Tibial artery (tissue), 4 donors: ENCODE results near the gene CARS2.
"Not testable (repeated sequence)": the region's sequence is repeated elsewhere in the genome, so short reads cannot be mapped to it uniquely, and the experiment has no call there.

Experiments used
- DNase-seq, 2 donors: peaks; one replicate each; pipeline ENCODE4 v3.0.0-alpha.2; 2019
- H3K27ac ChIP-seq, 2 donors: fragments of 200-600 bp; sonication (generic) in 1 of 2; 1 replicate in 1 of 2; 2 replicates in 1 of 2; pipeline ENCODE4 v1.5.1; 2018 to 2019; ENCODE audit warnings: mild to moderate bottlenecking in 1 of 2
- H3K27me3 ChIP-seq, 2 donors: fragments of 200-600 bp; sonication (generic) in 1 of 2; one replicate each; pipeline versions ENCODE4 v1.5.1 to v1.6.0; 2016 to 2019
- H3K36me3 ChIP-seq, 3 donors: fragments of 200-600 bp; sonication (generic) in 2 of 3; one replicate each; pipeline ENCODE4 v1.5.1; 2016 to 2019; ENCODE audit warnings: mild to moderate bottlenecking in 2 of 3
- H3K4me1 ChIP-seq, 4 donors: fragments of 200-600 bp; sonication (generic) in 2 of 4; 1 replicate in 3 of 4; 2 replicates in 1 of 4; pipeline ENCODE4 v1.5.1; 2016 to 2019
- H3K4me3 ChIP-seq, 2 donors: fragments of 200-600 bp; sonication (generic) in 1 of 2; 1 replicate in 1 of 2; 2 replicates in 1 of 2; pipeline ENCODE4 v1.5.1; 2018 to 2019; ENCODE audit warnings: mild to moderate bottlenecking in 2 of 2
- H3K9me3 ChIP-seq, 3 donors: fragments of 200-600 bp; sonication (generic) in 1 of 3; one replicate each; pipeline ENCODE4 v1.5.1; 2016 to 2019
- CTCF ChIP-seq, 2 experiments: fragments of 200-600 bp in 1 of 2; fragments of 450-650 bp in 1 of 2; IDR thresholded peaks; one replicate each; pipeline ENCODE4 v1.5.1; 2017 to 2019; ENCODE audit warnings: antibody characterized with exemption in 2 of 2, mild to moderate bottlenecking in 1 of 2, moderate library complexity in 1 of 2
- intact Hi-C: fragments of 100-400 bp; cut with DNase I; formaldehyde crosslinking; loops from one replicate; pipeline ENCODE4 v1.15.0; 2023; ENCODE audit warnings: low total_unique reads

The CARS2 gene

GRCh38 chr13:110699148-110700145 lies 6.5 kb downstream of the CARS2 start:
- Histone ChIP-seq H3K36me3 (peaks cover 46 to 74% (median 55%) of the 10 kb centered on the region in 3 donors), H3K9me3 (no peaks in the 10 kb centered on the region), H3K27ac (no peak overlapping the region), H3K27me3 (no peaks in the 10 kb centered on the region), H3K4me1 (peaks cover 0 to 26% (median 18%) of the 10 kb centered on the region in 4 donors), H3K4me3 (no peak overlapping the region)
- no peak for DNase-seq
- intact Hi-C loops: no loop called here
- no peak for TF ChIP-seq CTCF (IDR thresholded peaks at IDR 0.05)

DNA sequence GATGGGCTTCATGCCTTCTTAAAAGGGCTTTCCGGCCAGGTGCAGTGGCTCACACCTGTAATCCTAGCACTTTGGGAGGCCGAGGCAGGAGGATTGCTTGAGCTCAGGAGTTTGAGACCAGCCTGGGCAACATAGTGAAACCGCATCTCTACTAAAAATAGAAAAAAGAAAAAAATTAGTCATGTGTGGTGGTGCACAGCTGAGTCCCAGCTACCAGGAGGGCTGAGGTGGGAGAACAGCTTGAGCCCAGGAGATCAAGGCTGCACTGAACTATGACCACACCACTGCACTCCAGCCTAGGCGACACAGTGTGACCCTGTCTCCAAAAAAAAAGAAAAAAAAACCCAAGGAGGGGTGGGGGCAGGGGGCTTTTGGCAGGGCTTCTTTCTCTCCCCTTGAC lies 7.2 kb downstream of the CARS2 start:
- H3K36me3 ChIP-seq: peaks cover 53 to 81% (median 55%) of the 10 kb centered on the region in 3 donors
- H3K27me3 ChIP-seq: no peaks in the 10 kb centered on the region
- H3K9me3 ChIP-seq: no peaks in the 10 kb centered on the region
- intact Hi-C loops: no loop called here
- H3K4me1 ChIP-seq: peaks cover 0 to 19% (median 14%) of the 10 kb centered on the region in 4 donors
- DNase-seq: no peak
- no peak overlapping the region for H3K27ac ChIP-seq
- TF ChIP-seq CTCF (IDR thresholded peaks at IDR 0.05): no peak
- no peak overlapping the region for H3K4me3 ChIP-seq

DNA sequence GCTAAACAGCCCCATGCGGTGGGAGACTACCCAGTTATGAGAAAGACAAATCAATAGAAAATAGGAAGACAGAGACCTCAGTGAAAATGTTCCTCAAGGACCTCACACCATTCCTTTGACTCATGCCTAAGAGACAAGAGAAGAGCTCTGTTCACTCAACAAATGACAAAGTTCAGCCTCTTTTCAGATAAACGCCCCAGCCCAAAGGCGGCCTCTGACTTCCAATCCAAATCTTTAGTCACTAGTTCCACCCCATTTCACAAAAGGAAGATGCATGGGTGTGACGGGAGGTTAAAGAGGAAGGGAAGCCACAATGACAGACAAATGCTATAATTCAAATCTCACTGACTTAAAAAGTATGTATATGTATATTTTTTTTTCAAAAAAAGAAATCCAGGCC lies 8.1 kb downstream of the CARS2 start:
- no peak for DNase-seq
- H3K36me3 ChIP-seq: peaks cover 55 to 80% (median 56%) of the 10 kb centered on the region in 3 donors
- intact Hi-C loops: no loop called here
- H3K9me3 ChIP-seq: no peaks in the 10 kb centered on the region
- H3K27ac ChIP-seq: no peak overlapping the region
- H3K4me3 ChIP-seq: no peak overlapping the region
- no peaks in the 10 kb centered on the region for H3K27me3 ChIP-seq
- peaks cover 0 to 10% (median 7%) of the 10 kb centered on the region in 4 donors for H3K4me1 ChIP-seq
- TF ChIP-seq CTCF (IDR thresholded peaks at IDR 0.05): no peak

DNA sequence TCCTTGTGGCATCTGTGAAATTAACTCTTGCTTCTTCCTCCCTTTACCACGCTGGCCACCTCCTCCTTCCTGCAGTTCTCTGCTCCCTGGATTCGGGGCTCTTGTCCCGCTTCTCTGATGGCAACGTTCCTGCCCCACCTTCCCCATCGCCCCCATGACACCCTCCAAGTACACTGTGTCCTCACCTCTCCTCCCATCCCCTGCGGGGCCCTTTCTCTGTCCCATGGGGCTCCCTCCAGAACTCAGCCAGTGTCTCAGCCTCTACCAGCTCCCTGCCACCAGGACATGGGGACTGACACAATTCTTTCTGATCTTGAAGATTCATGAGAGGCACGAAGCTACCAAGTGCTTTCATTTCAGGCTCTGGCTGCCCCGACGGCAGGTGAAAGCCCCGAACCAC lies 9.1 kb downstream of the CARS2 start:
- no peak for TF ChIP-seq CTCF (IDR thresholded peaks at IDR 0.05)
- no peak for DNase-seq
- peaks cover 56 to 76% (median 61%) of the 10 kb centered on the region in 3 donors for H3K36me3 ChIP-seq
- H3K27ac ChIP-seq: no peak overlapping the region
- H3K9me3 ChIP-seq: no peaks in the 10 kb centered on the region
- H3K4me1 ChIP-seq: no peaks in the 10 kb centered on the region
- intact Hi-C loops: no loop called here
- H3K27me3 ChIP-seq: no peaks in the 10 kb centered on the region
- H3K4me3 ChIP-seq: no peak overlapping the region

DNA sequence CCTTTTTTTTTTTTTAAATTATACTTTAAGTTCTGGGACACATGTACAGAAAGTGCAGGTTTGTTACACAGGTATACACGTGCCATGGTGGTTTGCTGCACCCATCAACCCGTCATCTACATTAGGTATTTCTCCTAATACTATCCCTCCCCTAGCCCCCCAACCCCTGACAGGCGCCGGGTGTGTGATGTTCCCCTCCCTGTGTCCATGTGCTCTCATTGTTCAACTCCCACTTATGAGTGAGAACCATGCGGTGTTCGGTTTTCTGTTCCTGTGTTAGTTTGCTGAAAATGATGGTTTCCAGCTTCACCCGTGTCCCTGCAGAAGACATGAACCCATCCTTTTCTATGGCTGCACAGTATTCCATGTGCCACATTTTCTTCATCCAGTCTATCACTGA lies 10.1 kb downstream of the CARS2 start:
- H3K27me3 ChIP-seq, H3K27ac ChIP-seq, intact Hi-C loops, H3K9me3 ChIP-seq, H3K4me1 ChIP-seq, H3K4me3 ChIP-seq, DNase-seq: not testable (repeated sequence)
- peaks cover 49 to 73% (median 53%) of the 10 kb centered on the region in 3 donors for H3K36me3 ChIP-seq

- H3K27ac ChIP-seq: no peak overlapping the region
- peaks cover 16 to 74% (median 41%) of the 10 kb centered on the region in 3 donors for H3K36me3 ChIP-seq
- intact Hi-C loops: no loop called here
- H3K4me3 ChIP-seq: no peak overlapping the region
- H3K4me1 ChIP-seq: peaks cover 0 to 10% (median 0%) of the 10 kb centered on the region in 4 donors
- H3K9me3 ChIP-seq: no peaks in the 10 kb centered on the region
- no peak for DNase-seq
- no peaks in the 10 kb centered on the region for H3K27me3 ChIP-seq
- no peak for TF ChIP-seq CTCF (IDR thresholded peaks at IDR 0.05)
These were observed 15.4 kb downstream of the CARS2 start for GRCh38 chr13:110690516-110690915.
